Right cardiac atrium (tissue), 5 donors: ENCODE measurements around the gene ITGB1. TPM values are rescaled to one million over a fixed set of nuclear protein-coding genes. Genes with fewer than 3 reads are reported as not detected.

Source experiments
- ATAC-seq, 2 donors: fragments of 200-7000 bp; cut with Tn5 transposase; one replicate each; pipeline versions ENCODE4 v1.8.0 to v1.9.1; 2020; ENCODE audit warnings: moderate library complexity in 2 of 2, mild to moderate bottlenecking in 1 of 2
- DNase-seq, 3 donors: peaks; one replicate each; pipeline ENCODE4 v3.0.0-alpha.2; 2020
- H3K27ac ChIP-seq: one replicate; pipeline ENCODE4 v1.5.1; 2013; ENCODE audit warnings: mild to moderate bottlenecking, low read length, control low read depth, moderate library complexity
- H3K27me3 ChIP-seq: one replicate; pipeline ENCODE4 v1.6.1; 2013; ENCODE audit not compliant: control insufficient read depth, insufficient read depth
- H3K4me1 ChIP-seq: one replicate; pipeline ENCODE4 v1.6.1; 2013; ENCODE audit warnings: low read length; ENCODE audit not compliant: control insufficient read depth, insufficient read depth
- H3K4me3 ChIP-seq: one replicate; pipeline ENCODE4 v1.5.1; 2013; ENCODE audit warnings: low read length, control low read depth
- H3K9me3 ChIP-seq: one replicate; pipeline ENCODE4 v1.6.1; 2013; ENCODE audit warnings: low read length; ENCODE audit not compliant: control insufficient read depth
- WGBS: extraction: QIAGEN DNeasy Blood & Tissue Kit; methylation state at CpG from one replicate; pipeline ENCODE4 v1.1.7; 2013; 5-methylcytosine and 5-hydroxymethylcytosine counted together
- intact Hi-C, 4 donors: fragments of 100-400 bp; cut with DNase I; formaldehyde crosslinking; loops; one replicate each; pipeline versions ENCODE4 v1.11.0 to v1.14.0; 2022 to 2023
- polyA plus RNA-seq: library from polyadenylated mRNA; stranded (reverse); fragments of 200-250 nt; gene quantifications from one replicate; pipeline ENCODE4 v1.2.3, GENCODE V29; 2013
- total RNA-seq, 4 donors: library from RNA; stranded (reverse); fragmentation: NEBNext Ultra II Directional; extraction: Animal tissue kit (Norgen Biotek cat#: 25700); gene quantifications; one replicate each; pipeline ENCODE4 v1.2.1, GENCODE V29; 2021
- donor health status: healthy with polysubstance abuse.
- donor health status: DM: no; HTN: yes; CAD: no.
- donor health status: DM: no; HTN: no; CAD: no.
- donor health status: DM: no; HTN: yes; CAD: no; lungs with severe emphysema.
- donor health status: DM: yes; HTN: yes; CAD: no.

ITGB1 gene
- total and polyA plus RNA-seq, 5 donors, result 259 to 583 (median 461) TPM

DNA sequence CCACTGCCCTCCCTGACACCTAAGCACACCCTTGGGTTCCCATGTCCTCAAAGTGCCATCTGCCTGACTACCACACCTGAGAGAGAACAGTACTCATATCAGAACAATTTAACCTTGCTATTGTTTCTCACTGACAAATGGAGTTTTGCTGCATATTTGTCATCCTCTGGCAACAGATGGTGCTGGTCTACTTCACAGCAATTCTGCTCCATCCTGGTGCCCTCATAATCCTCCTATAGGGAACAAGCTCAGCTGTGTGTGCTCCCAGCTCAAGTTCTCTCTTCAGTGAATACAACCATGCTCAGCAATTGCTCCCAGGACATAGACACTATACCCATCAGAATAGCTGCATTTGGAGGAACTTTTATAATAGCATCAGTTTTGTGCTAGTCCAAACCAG, 32.8 kb upstream of the ITGB1 start:
- Histone ChIP-seq H3K27ac (no peak overlapping the region), H3K4me3 (no peak overlapping the region), H3K4me1 (peaks cover 3% of the 10 kb centered on the region), H3K27me3 (no peaks in the 10 kb centered on the region), H3K9me3 (no peaks in the 10 kb centered on the region)
- DNase-seq (no peak), ATAC-seq (no peak)
- intact Hi-C loops, result no loop called here

DNA sequence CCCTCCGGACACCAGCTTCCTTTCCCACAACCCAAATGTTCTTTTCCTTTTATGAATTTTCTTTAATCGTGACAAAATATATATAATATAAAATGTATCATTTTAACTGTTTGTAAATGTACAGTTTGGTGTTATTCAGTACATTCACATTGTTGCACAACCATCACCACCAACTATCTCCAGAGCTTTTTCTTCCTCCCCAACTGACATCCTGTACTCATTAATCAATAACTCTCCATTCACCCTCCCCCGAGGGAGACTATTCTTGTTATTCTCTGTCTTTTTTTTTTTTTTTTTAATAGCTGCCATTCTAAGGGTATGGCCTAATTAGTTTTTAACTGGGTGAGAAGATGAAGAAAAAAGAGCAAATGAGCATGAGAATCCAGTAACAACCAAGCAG, 30.6 kb upstream of the ITGB1 start:
- Histone ChIP-seq H3K27ac (no peak overlapping the region), H3K9me3 (no peaks in the 10 kb centered on the region), H3K4me1 (peaks cover 4% of the 10 kb centered on the region), H3K27me3 (no peaks in the 10 kb centered on the region), H3K4me3 (no peak overlapping the region)
- 65% methylated on average over 3 of the region's 3 CpGs for WGBS
- DNase-seq (no peak), ATAC-seq (no peak)
- intact Hi-C loops, result no loop called here

GRCh38 chr10:32987172-32987571, 29.1 kb upstream of the ITGB1 start:
- H3K27ac ChIP-seq, result no peak overlapping the region
- intact Hi-C loops, result no loop called here
- DNase-seq (no peak), ATAC-seq (no peak)
- H3K9me3 ChIP-seq, result no peaks in the 10 kb centered on the region
- no peaks in the 10 kb centered on the region for H3K27me3 ChIP-seq
- H3K4me3 ChIP-seq, result no peak overlapping the region
- 100% methylated on average over 1 of the region's 1 CpG for WGBS
- H3K4me1 ChIP-seq, result peaks cover 2% of the 10 kb centered on the region

GRCh38 chr10:32985775-32986350, 27.8 kb upstream of the ITGB1 start:
- H3K9me3 ChIP-seq, result no peaks in the 10 kb centered on the region
- intact Hi-C loops, result no loop called here
- H3K27ac ChIP-seq, result peak overlapping the region; percentile 71
- H3K27me3 ChIP-seq, result no peaks in the 10 kb centered on the region
- DNase-seq (no peak), ATAC-seq (no peak)
- WGBS, result 45% methylated on average over 4 of the region's 4 CpGs
- H3K4me3 ChIP-seq, result no peak overlapping the region
- H3K4me1 ChIP-seq, result peaks cover 6% of the 10 kb centered on the region

DNA sequence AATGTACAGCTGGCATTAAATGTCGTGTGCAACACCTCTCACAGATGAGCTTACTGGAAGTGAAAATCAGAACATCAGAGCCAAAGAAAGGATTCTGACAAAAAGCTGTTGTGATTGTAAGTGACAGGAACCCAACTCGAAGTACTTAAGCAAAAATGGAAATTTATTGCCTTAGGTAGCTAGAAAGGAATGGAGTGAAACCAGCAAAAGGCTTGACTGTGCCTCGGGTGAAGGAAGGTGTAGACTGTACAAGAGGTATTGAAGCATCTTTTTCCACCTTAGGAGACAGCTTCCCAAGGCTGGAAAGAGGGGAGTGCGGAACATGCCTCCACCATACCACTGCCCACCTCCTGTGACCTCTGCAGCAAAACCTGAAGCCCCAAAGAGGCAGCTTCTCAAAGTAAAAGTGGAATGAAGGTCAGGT, 27.3 kb upstream of the ITGB1 start:
- intact Hi-C loops, result no loop called here
- DNase-seq, result no peak
- peak overlapping the region; percentile 71 for H3K27ac ChIP-seq
- H3K27me3 ChIP-seq, result no peaks in the 10 kb centered on the region
- H3K9me3 ChIP-seq, result no peaks in the 10 kb centered on the region
- no peak for ATAC-seq
- peaks cover 6% of the 10 kb centered on the region for H3K4me1 ChIP-seq
- no peak overlapping the region for H3K4me3 ChIP-seq
- WGBS, result 83% methylated on average over 4 of the region's 4 CpGs

- peaks cover 6% of the 10 kb centered on the region for H3K4me1 ChIP-seq
- no peaks in the 10 kb centered on the region for H3K27me3 ChIP-seq
- DNase-seq, result no peak
- H3K27ac ChIP-seq, result no peak overlapping the region
- no peak for ATAC-seq
- WGBS, result 98% methylated on average over 4 of the region's 4 CpGs
- no peak overlapping the region for H3K4me3 ChIP-seq
- intact Hi-C loops, result no loop called here
- H3K9me3 ChIP-seq, result no peaks in the 10 kb centered on the region
Measured at GRCh38 chr10:32984003-32984600, 26.1 kb upstream of the ITGB1 start.

- intact Hi-C loops, result no loop called here
- Histone ChIP-seq H3K27ac (no peak overlapping the region), H3K4me3 (no peak overlapping the region), H3K9me3 (no peaks in the 10 kb centered on the region), H3K27me3 (no peaks in the 10 kb centered on the region), H3K4me1 (peaks cover 6% of the 10 kb centered on the region)
- DNase-seq (no peak), ATAC-seq (no peak)
- 82% methylated on average over 4 of the region's 4 CpGs for WGBS
Measured at GRCh38 chr10:32982911-32983909, 25.2 kb upstream of the ITGB1 start.

DNA sequence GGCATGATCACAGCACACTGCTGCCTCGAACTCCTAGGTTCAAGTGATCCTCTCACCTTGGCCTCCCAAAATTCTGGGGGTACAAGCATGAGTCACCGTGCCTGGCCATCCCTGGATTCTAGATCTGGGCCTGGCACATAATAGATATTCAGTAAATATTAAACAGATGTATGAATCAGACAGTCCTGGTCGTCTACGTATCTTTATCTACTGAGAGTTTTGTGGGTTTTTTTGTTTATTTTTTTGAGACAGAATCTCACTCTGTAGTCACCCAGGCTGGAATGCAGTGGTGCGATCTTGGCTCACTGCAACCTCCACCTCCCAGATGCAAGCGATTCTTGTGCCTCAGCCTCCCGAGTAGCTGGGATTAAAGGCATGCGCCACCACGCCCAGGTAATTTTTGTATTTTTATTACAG, 24.3 kb upstream of the ITGB1 start:
- intact Hi-C loops, result no loop called here
- WGBS, result 75% methylated on average over 9 of the region's 9 CpGs
- Histone ChIP-seq H3K9me3 (no peaks in the 10 kb centered on the region), H3K27ac (peak overlapping the region; percentile 73), H3K4me1 (peaks cover 6% of the 10 kb centered on the region), H3K4me3 (no peak overlapping the region), H3K27me3 (no peaks in the 10 kb centered on the region)
- no peak for ATAC-seq
- no peak for DNase-seq

GRCh38 chr10:32981760-32982159, 23.7 kb upstream of the ITGB1 start:
- Histone ChIP-seq H3K4me3 (no peak overlapping the region), H3K27ac (peak overlapping the region; percentile 68), H3K9me3 (no peaks in the 10 kb centered on the region), H3K4me1 (peaks cover 6% of the 10 kb centered on the region), H3K27me3 (no peaks in the 10 kb centered on the region)
- intact Hi-C loops, result loop anchor here in 1 of 4 donors (2.0 kb wide), 1 partner anchor 23 kb away; the partner anchor contains the start of gene ITGB1
- peak; percentile 50 to 83 (median 81) for DNase-seq
- 30% methylated on average over 4 of the region's 4 CpGs for WGBS
- peak; percentile 65 to 79 for ATAC-seq

DNA sequence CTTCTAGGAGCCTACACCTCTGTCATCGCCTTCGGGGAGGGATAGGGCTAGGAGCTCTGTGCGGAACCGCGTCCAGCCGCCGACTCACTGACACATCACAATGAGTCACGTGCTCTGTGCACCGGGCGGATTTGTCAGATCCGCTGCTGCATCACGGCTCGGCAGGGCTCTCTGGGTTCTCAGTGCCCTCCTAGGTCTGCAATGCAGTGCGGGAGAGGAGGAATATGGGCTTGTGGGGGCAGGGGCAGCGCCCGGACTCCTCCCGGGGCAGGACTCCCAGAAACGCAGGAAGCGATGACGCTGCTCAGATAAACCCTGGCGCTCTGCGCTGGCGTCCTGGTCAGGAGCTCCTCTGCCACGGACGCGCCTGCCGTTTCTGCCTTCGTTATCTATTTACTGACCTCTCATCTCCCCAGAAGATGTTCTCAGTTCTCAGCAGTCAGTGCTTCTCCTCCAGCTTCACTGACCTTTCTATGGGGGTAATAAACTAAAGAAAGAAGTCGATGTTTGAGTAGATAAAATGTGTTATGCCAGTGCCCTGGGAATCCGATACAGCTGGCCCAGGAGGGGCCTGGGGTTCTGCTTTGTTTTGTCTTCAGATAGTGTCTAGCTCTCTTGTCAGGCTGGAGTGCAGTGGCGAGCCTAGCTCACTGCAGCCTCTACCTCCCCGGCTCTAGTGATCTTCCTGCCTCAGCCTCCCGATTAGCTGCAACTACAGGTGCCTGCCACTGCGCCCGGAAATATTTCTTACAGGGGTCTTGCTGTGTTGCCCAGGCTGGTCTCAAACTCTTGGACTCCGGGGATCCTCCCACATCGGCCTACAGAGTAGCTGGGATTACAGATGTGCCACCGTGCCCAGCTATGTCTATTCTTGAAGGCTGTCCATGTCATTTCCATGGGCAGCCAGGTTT, 22.8 kb upstream of the ITGB1 start:
- H3K27ac ChIP-seq, result peak overlapping the region; percentile 98
- no peaks in the 10 kb centered on the region for H3K9me3 ChIP-seq
- H3K4me1 ChIP-seq, result peaks cover 6% of the 10 kb centered on the region
- DNase-seq (peak; percentile 91 to 94 (median 94)), ATAC-seq (peak; percentile 96)
- 12% methylated on average over 38 of the region's 38 CpGs for WGBS
- H3K4me3 ChIP-seq, result peak overlapping the region; percentile 65
- intact Hi-C loops, result loop anchor here in 1 of 4 donors (2.0 kb wide), 1 partner anchor 22 kb away; the partner anchor contains the start of gene ITGB1
- no peaks in the 10 kb centered on the region for H3K27me3 ChIP-seq
